HEK293T (cell line): ENCODE measurements around the gene UPF2.

Experiments
- CTCF ChIA-PET: fragments of 350-600 bp; formaldehyde crosslinking; extraction: SDS; loops from one replicate; lab custom pipeline; 2021; ENCODE audit warnings: antibody characterized with exemption, inconsistent platforms; lab: Yijun Ruan, JAX
- POLR2A ChIA-PET: fragments of 350-600 bp; formaldehyde crosslinking; extraction: SDS; loops from one replicate; lab custom pipeline; 2020; ENCODE audit warnings: antibody characterized with exemption, inconsistent platforms; lab: Yijun Ruan, JAX
- DNase-seq: peaks from one replicate; pipeline ENCODE4 v3.0.0; 2012; ENCODE audit warnings: mixed read lengths; ENCODE audit errors: extremely low spot score
- ARNT ChIP-seq: fragments of 450-650 bp; IDR thresholded peaks from 2 replicates; pipeline ENCODE4 v1.6.1; 2017; ENCODE audit warnings: mild to moderate bottlenecking
- BHLHE40 ChIP-seq: fragments of 450-650 bp; IDR thresholded peaks from 2 replicates; pipeline ENCODE4 v1.6.1; 2016; ENCODE audit warnings: mild to moderate bottlenecking, moderate library complexity, borderline replicate concordance
- CTBP1 ChIP-seq: fragments of 450-650 bp; IDR thresholded peaks from 2 replicates; pipeline ENCODE4 v1.6.1; 2016; ENCODE audit warnings: borderline replicate concordance
- ELF4 ChIP-seq: fragments of 450-650 bp; IDR thresholded peaks from 2 replicates; pipeline ENCODE4 v1.6.1; 2017; ENCODE audit warnings: antibody characterized with exemption
- FOXA1 ChIP-seq: fragments of 450-650 bp; IDR thresholded peaks from 2 replicates; pipeline ENCODE4 v1.6.1; 2016; ENCODE audit warnings: mild to moderate bottlenecking
- FOXK2 ChIP-seq: fragments of 450-650 bp; IDR thresholded peaks from 2 replicates; pipeline ENCODE4 v1.6.1; 2016; ENCODE audit warnings: mild to moderate bottlenecking
- FOXM1 ChIP-seq: fragments of 450-650 bp; IDR thresholded peaks from 2 replicates; pipeline ENCODE4 v1.6.1; 2017; ENCODE audit warnings: mild to moderate bottlenecking, borderline replicate concordance
- HDGF ChIP-seq: fragments of 450-650 bp; IDR thresholded peaks from 2 replicates; pipeline ENCODE4 v1.6.1; 2017; ENCODE audit warnings: antibody characterized with exemption, borderline replicate concordance
- L3MBTL2 ChIP-seq: fragments of 450-650 bp; conservative IDR thresholded peaks from 2 replicates; pipeline ENCODE4 v1.6.1; 2016; ENCODE audit warnings: mild to moderate bottlenecking
- LEF1 ChIP-seq: fragments of 450-650 bp; IDR thresholded peaks from 2 replicates; pipeline ENCODE4 v1.6.1; 2017; ENCODE audit warnings: mild to moderate bottlenecking, borderline replicate concordance
- NFRKB ChIP-seq: fragments of 450-650 bp; IDR thresholded peaks from 2 replicates; pipeline ENCODE4 v1.6.1; 2016; ENCODE audit warnings: mild to moderate bottlenecking, moderate library complexity
- PKNOX1 ChIP-seq: fragments of 450-650 bp; IDR thresholded peaks from 2 replicates; pipeline ENCODE4 v1.6.1; 2016
- SP1 ChIP-seq: fragments of 450-650 bp; IDR thresholded peaks from 2 replicates; pipeline ENCODE4 v1.6.1; 2017
- SUZ12 ChIP-seq: fragments of 450-650 bp; IDR thresholded peaks from 2 replicates; pipeline ENCODE4 v1.6.1; 2016; ENCODE audit warnings: mild to moderate bottlenecking
- TARDBP ChIP-seq: fragments of 450-650 bp; IDR thresholded peaks from 2 replicates; pipeline ENCODE4 v1.6.1; 2016
- ZNF384 ChIP-seq: fragments of 450-650 bp; IDR thresholded peaks from 2 replicates; pipeline ENCODE4 v1.6.1; 2016

UPF2 gene

GRCh38 chr10:11961771-11962170 lies 80.8 kb downstream of the UPF2 start:
- POLR2A ChIA-PET: no interaction called here
- DNase-seq: no peak
- TF ChIP-seq L3MBTL2 (no peak), FOXA1 (no peak), LEF1 (no peak), HDGF (no peak), TARDBP (no peak), PKNOX1 (no peak)
- CTCF ChIA-PET: interaction anchor here (1.2 kb wide), 1 partner anchor 178 kb away, joined by 3 read pairs; no protein-coding TSS in a partner anchor

- DNase-seq: no peak
- CTCF ChIA-PET: no interaction called here
- POLR2A ChIA-PET: no interaction called here
- TF ChIP-seq ARNT (no peak), LEF1 (no peak), ELF4 (no peak), PKNOX1 (no peak), BHLHE40 (no peak), ZNF384 (no peak), NFRKB (no peak), FOXA1 (no peak), SUZ12 (no peak), FOXK2 (no peak), HDGF (no peak), CTBP1 (no peak), SP1 (no peak), TARDBP (no peak), L3MBTL2 (no peak), FOXM1 (no peak)
These were observed 82.6 kb downstream of the UPF2 start for GRCh38 chr10:11959966-11960365.

- POLR2A ChIA-PET: no interaction called here
These were observed 83.7 kb downstream of the UPF2 start for GRCh38 chr10:11958956-11959355.

GRCh38 chr10:11951695-11952094 lies 90.9 kb downstream of the UPF2 start:
- POLR2A ChIA-PET: no interaction called here
- CTCF ChIA-PET: interaction anchor here (0.6 kb wide), 1 partner anchor 13 kb away, joined by 4 read pairs; no protein-coding TSS in a partner anchor
- DNase-seq: no peak
- TF ChIP-seq FOXA1 (no peak), SP1 (no peak), TARDBP (no peak), SUZ12 (no peak), FOXK2 (no peak), CTBP1 (no peak), FOXM1 (no peak), HDGF (no peak), ZNF384 (no peak), BHLHE40 (no peak), NFRKB (no peak), L3MBTL2 (no peak), ARNT (no peak), PKNOX1 (no peak), ELF4 (no peak), LEF1 (no peak)

More at GRCh38 chr10:11958956-11959355, 83.7 kb downstream of the UPF2 start:
- no peak for DNase-seq
- no peak for TF ChIP-seq NFRKB
- no peak for TF ChIP-seq SP1
- TF ChIP-seq BHLHE40: no peak
- TF ChIP-seq FOXA1: no peak
- no peak for TF ChIP-seq ELF4
- no peak for TF ChIP-seq FOXK2
- TF ChIP-seq PKNOX1: no peak
- TF ChIP-seq ZNF384: no peak
- no peak for TF ChIP-seq CTBP1
- TF ChIP-seq SUZ12: no peak
- no peak for TF ChIP-seq HDGF
- no peak for TF ChIP-seq L3MBTL2
- no peak for TF ChIP-seq FOXM1
- no peak for TF ChIP-seq ARNT
- TF ChIP-seq TARDBP: no peak
- CTCF ChIA-PET: interaction anchor here (0.7 kb wide), 1 partner anchor 28 kb away, joined by 3 read pairs; no protein-coding TSS in a partner anchor

- TF ChIP-seq TARDBP: no peak
- TF ChIP-seq HDGF: no peak
- no peak for TF ChIP-seq ZNF384
- no peak for TF ChIP-seq ELF4
- no peak for TF ChIP-seq BHLHE40
- no peak for TF ChIP-seq SUZ12
- no peak for TF ChIP-seq FOXA1
- TF ChIP-seq ARNT: no peak
- no peak for TF ChIP-seq PKNOX1
These were observed 92.1 kb downstream of the UPF2 start for GRCh38 chr10:11950325-11951018.

More at GRCh38 chr10:11950325-11951018, 92.1 kb downstream of the UPF2 start:
- no peak for DNase-seq
- ChIA-PET CTCF (no interaction called here), POLR2A (no interaction called here)
